ENCODE measurements around the gene TES. TPM values are rescaled to one million over a fixed set of nuclear protein-coding genes. Genes with fewer than 3 reads are reported as not detected.

TES gene
- total RNA-seq, 1 experiment from 2014 or later = 126 TPM

DNA sequence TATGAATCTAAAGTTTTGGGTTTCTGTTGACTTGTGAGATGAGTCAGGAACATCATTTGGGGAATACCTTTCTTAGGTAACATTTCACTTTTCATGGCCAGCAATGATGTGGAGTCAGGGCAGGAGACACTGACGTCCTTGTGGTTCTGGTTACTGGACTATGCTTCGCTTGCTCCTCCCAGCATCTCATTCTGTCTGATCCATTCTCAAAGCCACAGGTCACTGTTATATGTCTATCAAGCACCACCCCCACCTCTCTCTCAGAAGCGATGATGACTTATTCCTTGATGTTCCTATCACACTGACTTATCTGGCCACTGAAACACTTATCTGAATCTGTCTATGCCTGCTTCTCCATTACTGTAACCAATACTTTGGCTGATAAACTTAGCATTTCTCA is 51.6 kb downstream of the TES start:
- no peak overlapping the region for H3K4me3 Mint-ChIP-seq (ENCODE audit: low read depth, unreplicated experiment)
- BruUV-seq (replicated peaks) = no TSS peak
- TF ChIP-seq, protein P1, sequence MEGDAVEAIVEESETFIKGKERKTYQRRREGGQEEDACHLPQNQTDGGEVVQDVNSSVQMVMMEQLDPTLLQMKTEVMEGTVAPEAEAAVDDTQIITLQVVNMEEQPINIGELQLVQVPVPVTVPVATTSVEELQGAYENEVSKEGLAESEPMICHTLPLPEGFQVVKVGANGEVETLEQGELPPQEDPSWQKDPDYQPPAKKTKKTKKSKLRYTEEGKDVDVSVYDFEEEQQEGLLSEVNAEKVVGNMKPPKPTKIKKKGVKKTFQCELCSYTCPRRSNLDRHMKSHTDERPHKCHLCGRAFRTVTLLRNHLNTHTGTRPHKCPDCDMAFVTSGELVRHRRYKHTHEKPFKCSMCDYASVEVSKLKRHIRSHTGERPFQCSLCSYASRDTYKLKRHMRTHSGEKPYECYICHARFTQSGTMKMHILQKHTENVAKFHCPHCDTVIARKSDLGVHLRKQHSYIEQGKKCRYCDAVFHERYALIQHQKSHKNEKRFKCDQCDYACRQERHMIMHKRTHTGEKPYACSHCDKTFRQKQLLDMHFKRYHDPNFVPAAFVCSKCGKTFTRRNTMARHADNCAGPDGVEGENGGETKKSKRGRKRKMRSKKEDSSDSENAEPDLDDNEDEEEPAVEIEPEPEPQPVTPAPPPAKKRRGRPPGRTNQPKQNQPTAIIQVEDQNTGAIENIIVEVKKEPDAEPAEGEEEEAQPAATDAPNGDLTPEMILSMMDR (IDR thresholded peaks at IDR 0.05; ENCODE audit: unreplicated experiment) = no peak
- H3K36me3 Mint-ChIP-seq (ENCODE audit: insufficient read depth, unreplicated experiment) = peaks cover 31% of the 10 kb centered on the region
- H3K27ac Mint-ChIP-seq (ENCODE audit: unreplicated experiment) = no peak overlapping the region
- peaks cover 2% of the 10 kb centered on the region for H3K9me3 Mint-ChIP-seq (ENCODE audit: low read depth, unreplicated experiment)
- no peaks in the 10 kb centered on the region for H3K27me3 Mint-ChIP-seq (ENCODE audit: unreplicated experiment)
- H3K4me1 Mint-ChIP-seq (ENCODE audit: low read depth, unreplicated experiment) = peaks cover 20% of the 10 kb centered on the region
- CTCF ChIA-PET = no interaction called here
- intact Hi-C loops (cut with micrococcal nuclease; ENCODE audit: unreplicated experiment) = no loop called here
- no peak for DNase-seq

- BruUV-seq (replicated peaks) = no TSS peak
- intact Hi-C loops (cut with micrococcal nuclease; ENCODE audit: unreplicated experiment) = no loop called here
- Mint-ChIP-seq H3K9me3 (ENCODE audit: low read depth, unreplicated experiment) (no peaks in the 10 kb centered on the region), H3K4me1 (ENCODE audit: low read depth, unreplicated experiment) (peaks cover 25% of the 10 kb centered on the region), H3K27me3 (ENCODE audit: unreplicated experiment) (no peaks in the 10 kb centered on the region), H3K36me3 (ENCODE audit: insufficient read depth, unreplicated experiment) (no peaks in the 10 kb centered on the region), H3K4me3 (ENCODE audit: low read depth, unreplicated experiment) (no peak overlapping the region), H3K27ac (ENCODE audit: unreplicated experiment) (no peak overlapping the region)
- CTCF ChIA-PET = no interaction called here
- DNase-seq = no peak
- TF ChIP-seq, protein P1 (IDR thresholded peaks at IDR 0.05; ENCODE audit: unreplicated experiment) = no peak
Observed at GRCh38 chr7:116265881-116266280, 55.5 kb downstream of the TES start.

- no TSS peak for BruUV-seq (replicated peaks)
- TF ChIP-seq, protein P1 (IDR thresholded peaks at IDR 0.05; ENCODE audit: unreplicated experiment) = no peak
- Mint-ChIP-seq H3K27me3 (ENCODE audit: unreplicated experiment) (no peaks in the 10 kb centered on the region), H3K36me3 (ENCODE audit: insufficient read depth, unreplicated experiment) (no peaks in the 10 kb centered on the region), H3K9me3 (ENCODE audit: low read depth, unreplicated experiment) (no peaks in the 10 kb centered on the region), H3K4me3 (ENCODE audit: low read depth, unreplicated experiment) (no peak overlapping the region), H3K4me1 (ENCODE audit: low read depth, unreplicated experiment) (peaks cover 52% of the 10 kb centered on the region), H3K27ac (ENCODE audit: unreplicated experiment) (no peak overlapping the region)
- DNase-seq = no peak
- intact Hi-C loops (cut with micrococcal nuclease; ENCODE audit: unreplicated experiment) = no loop called here
- CTCF ChIA-PET = no interaction called here
Observed at GRCh38 chr7:116269466-116269865, 59.1 kb downstream of the TES start.

GRCh38 chr7:116271161-116271913 is 61.0 kb downstream of the TES start:
- TF ChIP-seq, protein P1 (IDR thresholded peaks at IDR 0.05; ENCODE audit: unreplicated experiment) = no peak
- peaks cover 52% of the 10 kb centered on the region for H3K4me1 Mint-ChIP-seq (ENCODE audit: low read depth, unreplicated experiment)
- CTCF ChIA-PET = interaction anchor here (1.5 kb wide), 1 partner anchor 320 kb away, joined by 8 read pairs; no protein-coding TSS in a partner anchor
- H3K27ac Mint-ChIP-seq (ENCODE audit: unreplicated experiment) = peak overlapping the region; percentile 68
- H3K36me3 Mint-ChIP-seq (ENCODE audit: insufficient read depth, unreplicated experiment) = no peaks in the 10 kb centered on the region
- H3K4me3 Mint-ChIP-seq (ENCODE audit: low read depth, unreplicated experiment) = peak overlapping the region; percentile 23
- no TSS peak for BruUV-seq (replicated peaks)
- no peaks in the 10 kb centered on the region for H3K27me3 Mint-ChIP-seq (ENCODE audit: unreplicated experiment)
- intact Hi-C loops (cut with micrococcal nuclease; ENCODE audit: unreplicated experiment) = loop anchor here (5.0 kb wide), 5 partner anchors 46 to 256 kb away; partner anchors contain the start of gene CAV1
- DNase-seq = no peak
- no peaks in the 10 kb centered on the region for H3K9me3 Mint-ChIP-seq (ENCODE audit: low read depth, unreplicated experiment)
